Activated CD8-positive, alpha-beta memory T cell treated with anti-CD3 and anti-CD28 coated beads, Interleukin-2, amount 50 U/mL, for 24 hours (primary cell): ENCODE results near the gene TSPAN12.

Experiments
- DNase-seq: peaks from one replicate; pipeline ENCODE4 v3.0.0-alpha.2; 2020; ENCODE audit errors: extremely low read depth

The TSPAN12 gene

GRCh38 chr7:120760050-120760449 lies 97.9 kb downstream of the TSPAN12 start:
- DNase-seq, result no peak

- DNase-seq, result no peak
Observed at GRCh38 chr7:120743128-120743527, 114.8 kb downstream of the TSPAN12 start.

- DNase-seq, result no peak
Observed at GRCh38 chr7:120742372-120742771, 115.6 kb downstream of the TSPAN12 start.

- DNase-seq, result no peak
Observed at GRCh38 chr7:120741371-120742042, 116.4 kb downstream of the TSPAN12 start.

GRCh38 chr7:120740348-120740747 lies 117.6 kb downstream of the TSPAN12 start:
- DNase-seq, result no peak

- DNase-seq, result no peak
Observed at GRCh38 chr7:120738816-120739215, 119.1 kb downstream of the TSPAN12 start.
